HG03095 (cell line): ENCODE results near the gene UQCRHL.

Experiments used
- ATAC-seq: cut with Tn5 transposase; IDR thresholded peaks from one replicate; pipeline ENCODE4 v1.9.1; 2021; ENCODE audit warnings: moderate library complexity; ENCODE audit not compliant: unreplicated experiment

UQCRHL gene

GRCh38 chr1:15758953-15759661, 48.3 kb downstream of the UQCRHL start:
- no peak for ATAC-seq

GRCh38 chr1:15758343-15758931, 49.0 kb downstream of the UQCRHL start, which contains the start of gene FBLIM1:
Gene FBLIM1 (plus strand): TSS chr1:15758795. CDS start chr1:15764984, 6,189 bp downstream.
- ATAC-seq: no peak

- no peak for ATAC-seq
These were observed 49.7 kb downstream of the UQCRHL start for GRCh38 chr1:15757575-15758342.
